HCT116 (cell line): ENCODE measurements around the gene AVEN. TPM values are rescaled to one million over a fixed set of nuclear protein-coding genes. Genes with fewer than 3 reads are reported as not detected.

Experiments used
- ATAC-seq: fragments of 200-7000 bp; cut with Tn5 transposase; 2 replicates; pipeline ENCODE4 v1.9.1; 2020; ENCODE audit warnings: mild to moderate bottlenecking, moderate library complexity
- BruUV-seq: library from RNA; stranded (reverse); fragments of 400-500 nt; replicated peaks from 2 replicates; lab custom pipeline; 2021; lab: Mats Ljungman, UMichigan
- CTCF ChIA-PET: fragments of 300-600 bp; sonication (Branson Sonifier 250); formaldehyde crosslinking; loops from one replicate; lab custom pipeline; 2021; ENCODE audit warnings: antibody characterized with exemption; lab: Charles Lee
- POLR2A ChIA-PET: fragments of 300-600, 350-600 bp; sonication (Branson Sonifier 250); formaldehyde crosslinking; loops from one replicate; lab custom pipeline; 2021; ENCODE audit warnings: antibody characterized with exemption; lab: Charles Lee
- RAD21 ChIA-PET, 2 experiments: fragments of 300-600 bp; sonication (Branson Sonifier 250); formaldehyde crosslinking; loops; one replicate each; lab custom pipeline; 2023; ENCODE audit warnings: low total read pairs in 2 of 2; ENCODE audit not compliant: uncharacterized antibody in 2 of 2, unreplicated experiment in 2 of 2, low non-redundant PET in 1 of 2; lab: Charles Lee
- DNase-seq: peaks from one replicate; pipeline ENCODE4 v3.0.0-alpha.2; 2010; ENCODE audit warnings: low read depth, low spot score
- H2AFZ ChIP-seq: fragments of 200-600 bp; shearing (Covaris generic), sonication (generic); 2 replicates; pipeline ENCODE4 v1.6.1; 2017; ENCODE audit warnings: low read depth, mixed run types, mixed read lengths, antibody characterized with exemption, low read length; ENCODE audit not compliant: poor library complexity, severe bottlenecking
- H3K27ac ChIP-seq: 2 replicates; pipeline ENCODE4 v1.5.1; 2012; ENCODE audit warnings: low read depth, low read length
- H3K27me3 ChIP-seq: fragments of 200-600 bp; sonication (generic); 2 replicates; pipeline ENCODE4 v1.6.1; 2016; ENCODE audit warnings: mixed run types, low read length, mixed read lengths; ENCODE audit not compliant: insufficient read depth
- H3K36me3 ChIP-seq, 2 experiments: fragments of 200-500 bp in 1 of 2; fragments of 200-600 bp in 1 of 2; sonication (Bioruptor generic) in 1 of 2; sonication (generic) in 1 of 2; 2 replicates each; pipeline versions ENCODE4 v1.5.1 to v1.6.1; 2014 to 2016; ENCODE audit warnings: low read length in 2 of 2, inconsistent platforms in 1 of 2, mixed read lengths in 1 of 2, mixed run types in 1 of 2; ENCODE audit not compliant: insufficient read depth in 2 of 2, control insufficient read depth in 1 of 2
- H3K4me1 ChIP-seq, 2 experiments: fragments of 200-600 bp in 1 of 2; sonication (generic) in 1 of 2; 2 replicates each; pipeline versions ENCODE4 v1.5.1 to v1.6.1; 2012 to 2017; ENCODE audit warnings: low read length in 2 of 2, inconsistent platforms in 1 of 2, mild to moderate bottlenecking in 1 of 2, mixed read lengths in 1 of 2, mixed run types in 1 of 2, moderate library complexity in 1 of 2; ENCODE audit not compliant: insufficient read depth in 2 of 2, control insufficient read depth in 1 of 2
- H3K4me2 ChIP-seq: fragments of 200-600 bp; sonication (generic); 2 replicates; pipeline ENCODE4 v1.6.1; 2017; ENCODE audit warnings: mixed run types, low read length, mixed read lengths
- H3K4me3 ChIP-seq, 2 experiments: fragments of 200-600 bp in 1 of 2; sonication (generic) in 1 of 2; replicated peaks in 1 of 2; 2 replicates each; pipeline ENCODE4 v1.5.1; 2011 to 2016; ENCODE audit warnings: low read length in 2 of 2, control low read depth in 1 of 2, low read depth in 1 of 2, mild to moderate bottlenecking in 1 of 2, mixed read lengths in 1 of 2, mixed run types in 1 of 2
- H3K79me2 ChIP-seq: fragments of 200-600 bp; sonication (generic); 2 replicates; pipeline ENCODE4 v1.6.1; 2017; ENCODE audit warnings: mild to moderate bottlenecking, mixed run types, low read length, moderate library complexity, mixed read lengths; ENCODE audit not compliant: insufficient read depth
- H3K9ac ChIP-seq: fragments of 200-600 bp; sonication (generic); 2 replicates; pipeline ENCODE4 v1.6.1; 2016; ENCODE audit warnings: low read length, mixed read lengths
- H3K9me2 ChIP-seq: fragments of 200-600 bp; sonication (generic), shearing (Covaris generic); 2 replicates; pipeline ENCODE4 v1.6.1; 2017; ENCODE audit warnings: mixed run types, mild to moderate bottlenecking, moderate library complexity; ENCODE audit not compliant: insufficient read depth
- H3K9me3 ChIP-seq, 2 experiments: fragments of 200-500 bp in 1 of 2; fragments of 200-600 bp in 1 of 2; sonication (Bioruptor generic) in 1 of 2; sonication (generic) in 1 of 2; 2 replicates each; pipeline ENCODE4 v1.6.1; 2014 to 2017; ENCODE audit warnings: low read length in 2 of 2, mixed read lengths in 2 of 2, inconsistent platforms in 1 of 2, low read depth in 1 of 2, mild to moderate bottlenecking in 1 of 2, mixed run types in 1 of 2, moderate library complexity in 1 of 2; ENCODE audit not compliant: control insufficient read depth in 1 of 2, insufficient read depth in 1 of 2
- H4K20me1 ChIP-seq: fragments of 200-600 bp; sonication (generic), shearing (Covaris generic); 2 replicates; pipeline ENCODE4 v1.6.1; 2017; ENCODE audit warnings: mixed run types, mild to moderate bottlenecking, moderate library complexity; ENCODE audit not compliant: insufficient read depth
- EZH2 ChIP-seq: fragments of 200-600 bp; sonication (generic); IDR thresholded peaks from 2 replicates; pipeline ENCODE4 v1.6.1; 2017; ENCODE audit warnings: antibody characterized with exemption, mixed run types
- EZH2phosphoT487 ChIP-seq: fragments of 200-600 bp; IDR thresholded peaks from 2 replicates; pipeline ENCODE4 v1.6.1; 2018; ENCODE audit warnings: antibody characterized with exemption, borderline replicate concordance
- TCF7L2 ChIP-seq: IDR thresholded peaks from 2 replicates; pipeline ENCODE4 v1.7.0; 2011; ENCODE audit warnings: borderline replicate concordance, inconsistent platforms; ENCODE audit not compliant: insufficient read depth, insufficient read length; ENCODE audit errors: extremely low read depth
- ZFX ChIP-seq: fragments of 450-650 bp; IDR thresholded peaks from 2 replicates; pipeline ENCODE4 v1.6.1; 2017
- ZNF274 ChIP-seq: fragments of 200-500 bp; sonication (Bioruptor generic); IDR thresholded peaks from 2 replicates; pipeline ENCODE4 v1.6.1; 2014; ENCODE audit warnings: mild to moderate bottlenecking, low read depth, low read length, inconsistent platforms
- intact Hi-C: fragments of 100-400 bp; cut with micrococcal nuclease; formaldehyde crosslinking; loops from 2 replicates; pipeline ENCODE4 v1.10.0; 2022
- total RNA-seq: library from RNA; stranded (reverse); gene quantifications from one replicate; pipeline ENCODE4 v1.2.1, GENCODE V29; 2021; ENCODE audit not compliant: unreplicated experiment
- TF ChIP-seq, protein P1 (sequence below): IDR thresholded peaks from 2 replicates; pipeline ENCODE4 v1.6.1; 2012; ENCODE audit warnings: low read depth

The AVEN gene
- total RNA-seq, 1 experiment from 2014 or later, result 6.8 TPM

DNA sequence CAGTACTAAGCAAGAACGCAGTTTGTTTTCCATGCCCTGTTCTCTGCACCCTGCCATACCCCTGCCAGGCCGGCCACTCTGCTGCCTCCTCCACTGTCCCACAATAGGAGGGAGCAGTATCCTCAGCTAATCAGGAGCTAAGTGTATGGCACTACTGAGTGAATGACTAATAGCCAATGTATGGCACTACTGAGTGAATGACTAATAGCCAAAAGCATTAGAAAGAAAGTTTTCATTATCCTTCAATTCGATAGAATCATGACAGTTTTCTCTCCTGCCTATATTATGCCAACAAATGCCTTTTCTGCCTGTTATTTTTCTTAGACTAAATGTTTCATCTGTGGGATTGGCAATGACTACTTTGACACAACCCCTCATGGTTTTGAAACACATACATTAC lies 178.2 kb downstream of the AVEN start:
- intact Hi-C loops, result no loop called here
- no peaks in the 10 kb centered on the region for H3K79me2 ChIP-seq
- DNase-seq (peak; percentile 13), ATAC-seq (peak; percentile 81)
- H3K9ac ChIP-seq, result no peak overlapping the region
- H3K27me3 ChIP-seq, result no peaks in the 10 kb centered on the region
- ChIA-PET CTCF (no interaction called here), RAD21 (interaction anchor here in 1 of 2 experiments (0.6 kb wide), 1 partner anchor 103 kb away, joined by 3 read pairs; no protein-coding TSS in a partner anchor), POLR2A (no interaction called here)
- BruUV-seq, result no TSS peak
- no peak for TF ChIP-seq EZH2phosphoT487
- no peak for TF ChIP-seq ZFX
- no peak for TF ChIP-seq TCF7L2
- TF ChIP-seq, protein P1, sequence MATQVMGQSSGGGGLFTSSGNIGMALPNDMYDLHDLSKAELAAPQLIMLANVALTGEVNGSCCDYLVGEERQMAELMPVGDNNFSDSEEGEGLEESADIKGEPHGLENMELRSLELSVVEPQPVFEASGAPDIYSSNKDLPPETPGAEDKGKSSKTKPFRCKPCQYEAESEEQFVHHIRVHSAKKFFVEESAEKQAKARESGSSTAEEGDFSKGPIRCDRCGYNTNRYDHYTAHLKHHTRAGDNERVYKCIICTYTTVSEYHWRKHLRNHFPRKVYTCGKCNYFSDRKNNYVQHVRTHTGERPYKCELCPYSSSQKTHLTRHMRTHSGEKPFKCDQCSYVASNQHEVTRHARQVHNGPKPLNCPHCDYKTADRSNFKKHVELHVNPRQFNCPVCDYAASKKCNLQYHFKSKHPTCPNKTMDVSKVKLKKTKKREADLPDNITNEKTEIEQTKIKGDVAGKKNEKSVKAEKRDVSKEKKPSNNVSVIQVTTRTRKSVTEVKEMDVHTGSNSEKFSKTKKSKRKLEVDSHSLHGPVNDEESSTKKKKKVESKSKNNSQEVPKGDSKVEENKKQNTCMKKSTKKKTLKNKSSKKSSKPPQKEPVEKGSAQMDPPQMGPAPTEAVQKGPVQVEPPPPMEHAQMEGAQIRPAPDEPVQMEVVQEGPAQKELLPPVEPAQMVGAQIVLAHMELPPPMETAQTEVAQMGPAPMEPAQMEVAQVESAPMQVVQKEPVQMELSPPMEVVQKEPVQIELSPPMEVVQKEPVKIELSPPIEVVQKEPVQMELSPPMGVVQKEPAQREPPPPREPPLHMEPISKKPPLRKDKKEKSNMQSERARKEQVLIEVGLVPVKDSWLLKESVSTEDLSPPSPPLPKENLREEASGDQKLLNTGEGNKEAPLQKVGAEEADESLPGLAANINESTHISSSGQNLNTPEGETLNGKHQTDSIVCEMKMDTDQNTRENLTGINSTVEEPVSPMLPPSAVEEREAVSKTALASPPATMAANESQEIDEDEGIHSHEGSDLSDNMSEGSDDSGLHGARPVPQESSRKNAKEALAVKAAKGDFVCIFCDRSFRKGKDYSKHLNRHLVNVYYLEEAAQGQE, result no peak
- no peak for TF ChIP-seq EZH2
- TF ChIP-seq ZNF274, result no peak
- H2AFZ ChIP-seq, result no peak overlapping the region
- no peak overlapping the region for H3K27ac ChIP-seq
- peaks cover 0 to 10% of the 10 kb centered on the region in 2 experiments; a peak in 2 of 4 replicates for H3K4me1 ChIP-seq
- no peaks in the 10 kb centered on the region for H4K20me1 ChIP-seq
- no peaks in the 10 kb centered on the region for H3K36me3 ChIP-seq
- no peaks in the 10 kb centered on the region for H3K9me2 ChIP-seq
- H3K9me3 ChIP-seq, result no peaks in the 10 kb centered on the region
- no peak overlapping the region for H3K4me3 ChIP-seq
- H3K4me2 ChIP-seq, result no peak overlapping the region
